HepG2 (cell line): ENCODE results near the gene BPIFB6. TPM values are rescaled to one million over a fixed set of nuclear protein-coding genes. Genes with fewer than 3 reads are reported as not detected.

Experiments used
- FOXK1 ChIP-seq: sonication (generic); formaldehyde crosslinking; IDR thresholded peaks from 2 replicates; pipeline ENCODE4 v1.4.0; 2020; ENCODE audit warnings: low read depth, missing genetic modification reagents, borderline replicate concordance
- HNF4A ChIP-seq: sonication (generic); formaldehyde crosslinking; IDR thresholded peaks from 2 replicates; pipeline ENCODE4 v1.4.0; 2020; ENCODE audit warnings: missing genetic modification reagents
- HNRNPL ChIP-seq: fragments of 200-400 bp; formaldehyde crosslinking; IDR thresholded peaks from 2 replicates; pipeline ENCODE4 v1.6.1; 2017; ENCODE audit warnings: mild to moderate bottlenecking, low read depth, low read length
- IKZF1 ChIP-seq: fragments of 450-650 bp; IDR thresholded peaks from 2 replicates; pipeline ENCODE4 v1.7.1; 2016
- JARID2 ChIP-seq: sonication (generic); formaldehyde crosslinking; IDR thresholded peaks from 2 replicates; pipeline ENCODE4 v1.8.1; 2023; ENCODE audit warnings: missing genetic modification reagents, inconsistent platforms; ENCODE audit not compliant: insufficient replicate concordance
- NFKB2 ChIP-seq: sonication (generic); formaldehyde crosslinking; IDR thresholded peaks from 2 replicates; pipeline ENCODE4 v1.4.0; 2020; ENCODE audit warnings: missing genetic modification reagents, borderline replicate concordance
- PHB2 ChIP-seq: fragments of 450-650 bp; IDR thresholded peaks from 2 replicates; pipeline ENCODE4 v1.6.1; 2018; ENCODE audit not compliant: partially characterized antibody
- SALL1 ChIP-seq: sonication (generic); formaldehyde crosslinking; IDR thresholded peaks from 2 replicates; pipeline ENCODE4 v1.8.0; 2022; ENCODE audit warnings: mild to moderate bottlenecking, missing genetic modification reagents
- SETDB1 ChIP-seq: sonication (generic); formaldehyde crosslinking; IDR thresholded peaks from 2 replicates; pipeline ENCODE4 v1.5.1; 2020; ENCODE audit warnings: missing genetic modification reagents, mild to moderate bottlenecking, borderline replicate concordance
- SRSF4 ChIP-seq: fragments of 200-400 bp; formaldehyde crosslinking; IDR thresholded peaks from one replicate; pipeline ENCODE4 v1.6.1; 2018; ENCODE audit warnings: mild to moderate bottlenecking, low read depth, low read length, moderate library complexity; ENCODE audit not compliant: poor library complexity, severe bottlenecking
- U2AF2 ChIP-seq: fragments of 200-400 bp; formaldehyde crosslinking; IDR thresholded peaks from 2 replicates; pipeline ENCODE4 v1.6.1; 2017; ENCODE audit warnings: low read depth, mild to moderate bottlenecking, low read length
- ZBTB38 ChIP-seq: sonication (generic); formaldehyde crosslinking; IDR thresholded peaks from 2 replicates; pipeline ENCODE4 v1.5.1; 2020; ENCODE audit warnings: mild to moderate bottlenecking, missing genetic modification reagents
- ZBTB42 ChIP-seq: sonication (generic); formaldehyde crosslinking; IDR thresholded peaks from 2 replicates; pipeline ENCODE4 v1.5.0; 2020; ENCODE audit warnings: mild to moderate bottlenecking, missing genetic modification reagents
- ZFAT ChIP-seq: sonication (generic); formaldehyde crosslinking; conservative IDR thresholded peaks from 2 replicates; pipeline ENCODE4 v1.8.1; 2023; ENCODE audit warnings: missing genetic modification reagents, inconsistent platforms
- ZNF121 ChIP-seq: sonication (generic); formaldehyde crosslinking; IDR thresholded peaks from 2 replicates; pipeline ENCODE4 v1.5.0; 2020; ENCODE audit warnings: mild to moderate bottlenecking, missing genetic modification reagents
- ZNF234 ChIP-seq: sonication (generic); formaldehyde crosslinking; conservative IDR thresholded peaks from 2 replicates; pipeline ENCODE4 v1.5.1; 2020; ENCODE audit warnings: mild to moderate bottlenecking, missing genetic modification reagents
- ZNF577 ChIP-seq: sonication (generic); formaldehyde crosslinking; IDR thresholded peaks from 2 replicates; pipeline ENCODE4 v1.4.0; 2020; ENCODE audit warnings: mild to moderate bottlenecking, low read depth, missing genetic modification reagents, borderline replicate concordance
- ZNF652 ChIP-seq: IDR thresholded peaks from 2 replicates; pipeline ENCODE4 v1.6.1; 2016; ENCODE audit warnings: low read depth, borderline replicate concordance
- polyA plus RNA-seq, 8 experiments: library from polyadenylated mRNA; depleted of rRNA in 3 of 8; stranded (reverse) in 7 of 8; unstranded in 1 of 8; fragments of >200 nt; fragmentation: Illumina TruSeq in 4 of 8; extraction: Trizol in 4 of 8; gene quantifications; 2 replicates each; pipeline versions ENCODE4 v1.2.1 to v1.2.3, GENCODE V29; 2011 to 2016; ENCODE audit warnings: low read depth in 4 of 8, missing spikeins in 1 of 8, mixed read lengths in 1 of 8; ENCODE audit not compliant: insufficient read depth in 1 of 8
- total RNA-seq, 5 experiments: library from RNA; depleted of rRNA; stranded (reverse); fragments of >200 nt; fragmentation: Illumina TruSeq; extraction: Trizol; gene quantifications; 2 replicates each; pipeline ENCODE4 v1.2.3, GENCODE V29; 2016; ENCODE audit warnings: low read depth in 1 of 5
- TF ChIP-seq, protein P1 (sequence below): sonication (generic); formaldehyde crosslinking; IDR thresholded peaks from 2 replicates; pipeline ENCODE4 v1.9.0; 2021; ENCODE audit warnings: missing genetic modification reagents, borderline replicate concordance
- TF ChIP-seq, protein P2 (sequence below): sonication (generic); formaldehyde crosslinking; IDR thresholded peaks from 2 replicates; pipeline ENCODE4 v1.4.0; 2020; ENCODE audit warnings: mild to moderate bottlenecking, missing genetic modification reagents

BPIFB6 gene
- total and polyA plus RNA-seq, 2 of the 13 experiments (the other 11 are each of a cell fraction or from before 2014, with no cell fraction given), result 0.13 to 1.7 TPM

DNA sequence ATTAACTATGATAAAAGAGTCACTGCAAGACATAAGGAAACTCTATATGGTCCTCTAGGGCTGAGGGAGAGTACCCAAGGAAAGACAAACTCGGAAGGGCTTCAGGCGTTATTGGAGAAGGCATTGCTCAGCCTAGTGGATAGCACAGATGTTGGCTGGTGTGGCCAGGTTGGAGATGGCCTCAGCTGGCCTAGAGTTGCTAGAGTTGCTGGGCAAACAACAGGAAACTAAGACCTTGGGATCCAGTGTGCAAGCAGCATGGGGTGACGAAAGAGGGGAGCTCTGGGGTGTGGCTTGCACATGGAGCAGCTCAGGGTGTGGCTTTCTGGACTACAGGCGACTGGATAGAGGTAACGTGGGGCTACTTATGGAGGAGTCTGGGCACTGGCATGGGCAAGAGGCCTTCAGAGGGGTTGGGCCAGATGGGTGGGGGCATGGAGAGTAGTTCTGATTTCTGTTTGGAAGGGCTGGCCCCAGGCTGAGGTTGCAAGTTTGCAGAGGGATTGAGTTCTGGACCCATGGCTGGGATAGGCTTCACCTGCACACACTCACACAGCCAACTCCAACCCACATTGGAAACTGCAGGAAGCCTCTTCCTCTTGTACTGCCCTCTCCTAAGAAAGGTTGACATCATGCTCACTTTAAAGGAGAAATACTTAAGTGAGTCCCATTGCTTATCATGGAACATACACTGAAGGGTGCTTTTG lies 5.2 kb upstream of the BPIFB6 start (continued):
- TF ChIP-seq ZFAT (no peak), U2AF2 (no peak), ZNF652 (CRISPR knock-in tag) (no peak), SETDB1 (no peak), ZBTB38 (CRISPR knock-in tag) (peak; percentile 6; the same call in 1 of the 2 replicates), SALL1 (CRISPR knock-in tag) (peak; percentile 20; the same call in 1 of the 2 replicates), FOXK1 (no peak; the same call in 1 of the 2 replicates), HNF4A (0 out of 2 replicates have a peak, but pooled peaks have one; percentile 12), NFKB2 (CRISPR knock-in tag) (no peak; the same call in 1 of the 2 replicates), IKZF1 (no peak), PHB2 (no peak), ZNF577 (no peak), ZNF234 (CRISPR knock-in tag) (no peak), SRSF4 (peak; percentile 96), JARID2 (CRISPR knock-in tag) (no peak), ZNF121 (CRISPR knock-in tag) (no peak), ZBTB42 (CRISPR knock-in tag) (no peak), HNRNPL (peak; percentile 72; the same call in 1 of the 2 replicates)
- TF ChIP-seq, protein P1, sequence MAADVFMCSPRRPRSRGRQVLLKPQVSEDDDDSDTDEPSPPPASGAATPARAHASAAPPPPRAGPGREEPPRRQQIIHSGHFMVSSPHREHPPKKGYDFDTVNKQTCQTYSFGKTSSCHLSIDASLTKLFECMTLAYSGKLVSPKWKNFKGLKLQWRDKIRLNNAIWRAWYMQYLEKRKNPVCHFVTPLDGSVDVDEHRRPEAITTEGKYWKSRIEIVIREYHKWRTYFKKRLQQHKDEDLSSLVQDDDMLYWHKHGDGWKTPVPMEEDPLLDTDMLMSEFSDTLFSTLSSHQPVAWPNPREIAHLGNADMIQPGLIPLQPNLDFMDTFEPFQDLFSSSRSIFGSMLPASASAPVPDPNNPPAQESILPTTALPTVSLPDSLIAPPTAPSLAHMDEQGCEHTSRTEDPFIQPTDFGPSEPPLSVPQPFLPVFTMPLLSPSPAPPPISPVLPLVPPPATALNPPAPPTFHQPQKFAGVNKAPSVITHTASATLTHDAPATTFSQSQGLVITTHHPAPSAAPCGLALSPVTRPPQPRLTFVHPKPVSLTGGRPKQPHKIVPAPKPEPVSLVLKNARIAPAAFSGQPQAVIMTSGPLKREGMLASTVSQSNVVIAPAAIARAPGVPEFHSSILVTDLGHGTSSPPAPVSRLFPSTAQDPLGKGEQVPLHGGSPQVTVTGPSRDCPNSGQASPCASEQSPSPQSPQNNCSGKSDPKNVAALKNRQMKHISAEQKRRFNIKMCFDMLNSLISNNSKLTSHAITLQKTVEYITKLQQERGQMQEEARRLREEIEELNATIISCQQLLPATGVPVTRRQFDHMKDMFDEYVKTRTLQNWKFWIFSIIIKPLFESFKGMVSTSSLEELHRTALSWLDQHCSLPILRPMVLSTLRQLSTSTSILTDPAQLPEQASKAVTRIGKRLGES, result no peak
- TF ChIP-seq, protein P2, sequence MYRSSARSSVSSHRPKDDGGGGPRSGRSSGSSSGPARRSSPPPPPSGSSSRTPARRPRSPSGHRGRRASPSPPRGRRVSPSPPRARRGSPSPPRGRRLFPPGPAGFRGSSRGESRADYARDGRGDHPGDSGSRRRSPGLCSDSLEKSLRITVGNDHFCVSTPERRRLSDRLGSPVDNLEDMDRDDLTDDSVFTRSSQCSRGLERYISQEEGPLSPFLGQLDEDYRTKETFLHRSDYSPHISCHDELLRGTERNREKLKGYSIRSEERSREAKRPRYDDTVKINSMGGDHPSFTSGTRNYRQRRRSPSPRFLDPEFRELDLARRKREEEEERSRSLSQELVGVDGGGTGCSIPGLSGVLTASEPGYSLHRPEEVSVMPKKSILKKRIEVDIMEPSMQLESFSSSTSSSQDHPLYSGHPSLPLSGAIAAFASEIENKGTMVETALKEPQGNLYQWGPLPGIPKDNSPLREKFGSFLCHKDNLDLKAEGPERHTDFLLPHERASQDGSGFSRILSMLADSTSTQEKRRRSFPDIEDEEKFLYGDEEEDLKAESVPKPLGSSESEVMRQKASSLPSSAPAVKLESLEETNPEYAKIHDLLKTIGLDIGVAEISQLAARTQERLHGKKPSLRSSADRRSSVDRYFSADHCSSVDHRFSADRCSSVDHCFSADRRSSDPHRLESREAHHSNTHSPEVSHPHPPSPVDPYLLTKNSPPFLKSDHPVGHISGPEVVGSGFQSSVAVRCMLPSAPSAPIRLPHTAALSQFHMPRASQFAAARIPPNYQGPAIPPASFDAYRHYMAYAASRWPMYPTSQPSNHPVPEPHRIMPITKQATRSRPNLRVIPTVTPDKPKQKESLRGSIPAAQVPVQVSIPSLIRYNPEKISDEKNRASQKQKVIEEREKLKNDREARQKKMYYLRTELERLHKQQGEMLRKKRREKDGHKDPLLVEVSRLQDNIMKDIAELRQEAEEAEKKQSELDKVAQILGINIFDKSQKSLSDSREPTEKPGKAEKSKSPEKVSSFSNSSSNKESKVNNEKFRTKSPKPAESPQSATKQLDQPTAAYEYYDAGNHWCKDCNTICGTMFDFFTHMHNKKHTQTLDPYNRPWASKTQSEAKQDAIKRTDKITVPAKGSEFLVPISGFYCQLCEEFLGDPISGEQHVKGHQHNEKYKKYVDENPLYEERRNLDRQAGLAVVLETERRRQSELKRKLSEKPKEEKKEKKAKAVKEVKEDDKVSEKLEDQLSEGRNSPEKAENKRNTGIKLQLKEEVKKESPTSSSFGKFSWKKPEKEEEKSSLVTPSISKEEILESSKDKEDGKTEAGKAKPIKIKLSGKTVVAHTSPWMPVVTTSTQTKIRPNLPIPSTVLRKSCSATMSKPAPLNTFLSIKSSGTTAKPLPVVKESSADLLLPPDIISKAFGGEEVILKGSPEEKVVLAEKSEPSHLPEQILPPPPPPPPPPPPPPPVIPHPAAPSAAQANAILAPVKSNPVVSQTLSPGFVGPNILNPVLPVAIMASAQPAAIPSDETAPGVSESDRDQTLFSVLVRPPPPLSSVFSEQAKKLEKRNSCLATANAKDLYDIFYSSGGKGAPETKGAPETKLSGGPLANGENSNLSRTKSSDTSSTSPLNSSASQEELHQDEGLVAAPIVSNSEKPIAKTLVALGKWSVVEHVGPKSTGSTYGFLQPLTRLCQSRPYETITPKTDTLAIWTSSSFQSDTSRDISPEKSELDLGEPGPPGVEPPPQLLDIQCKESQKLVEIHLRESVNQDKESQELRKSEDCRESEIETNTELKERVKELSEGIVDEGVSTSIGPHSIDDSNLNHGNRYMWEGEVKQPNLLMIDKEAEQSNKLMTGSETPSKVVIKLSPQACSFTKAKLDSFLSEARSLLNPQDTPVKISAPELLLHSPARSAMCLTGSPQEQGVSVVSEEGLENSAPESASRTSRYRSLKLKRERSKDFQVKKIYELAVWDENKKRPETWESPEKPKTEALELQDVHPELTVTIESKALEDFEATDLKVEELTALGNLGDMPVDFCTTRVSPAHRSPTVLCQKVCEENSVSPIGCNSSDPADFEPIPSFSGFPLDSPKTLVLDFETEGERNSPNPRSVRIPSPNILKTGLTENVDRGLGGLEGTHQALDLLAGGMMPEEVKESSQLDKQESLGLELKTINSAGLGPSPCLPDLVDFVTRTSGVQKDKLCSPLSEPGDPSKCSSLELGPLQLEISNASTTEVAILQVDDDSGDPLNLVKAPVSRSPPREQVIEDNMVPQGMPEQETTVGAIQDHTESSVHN (CRISPR knock-in tag), result no peak
